Hematopoietic multipotent progenitor cell treated with erythropoietin and hydrocortisone succinate and interleukin-3 and kit ligand, for 17 days (in vitro differentiated cells): ENCODE data around the gene CHMP6.
A peak's percentile ranks its signal among the peaks of the same experiment; 100 is the strongest.

Experiments
- DNase-seq: peaks from one replicate; pipeline ENCODE4 v3.0.0-alpha.2; 2015; ENCODE audit warnings: low spot score

The CHMP6 gene

DNA sequence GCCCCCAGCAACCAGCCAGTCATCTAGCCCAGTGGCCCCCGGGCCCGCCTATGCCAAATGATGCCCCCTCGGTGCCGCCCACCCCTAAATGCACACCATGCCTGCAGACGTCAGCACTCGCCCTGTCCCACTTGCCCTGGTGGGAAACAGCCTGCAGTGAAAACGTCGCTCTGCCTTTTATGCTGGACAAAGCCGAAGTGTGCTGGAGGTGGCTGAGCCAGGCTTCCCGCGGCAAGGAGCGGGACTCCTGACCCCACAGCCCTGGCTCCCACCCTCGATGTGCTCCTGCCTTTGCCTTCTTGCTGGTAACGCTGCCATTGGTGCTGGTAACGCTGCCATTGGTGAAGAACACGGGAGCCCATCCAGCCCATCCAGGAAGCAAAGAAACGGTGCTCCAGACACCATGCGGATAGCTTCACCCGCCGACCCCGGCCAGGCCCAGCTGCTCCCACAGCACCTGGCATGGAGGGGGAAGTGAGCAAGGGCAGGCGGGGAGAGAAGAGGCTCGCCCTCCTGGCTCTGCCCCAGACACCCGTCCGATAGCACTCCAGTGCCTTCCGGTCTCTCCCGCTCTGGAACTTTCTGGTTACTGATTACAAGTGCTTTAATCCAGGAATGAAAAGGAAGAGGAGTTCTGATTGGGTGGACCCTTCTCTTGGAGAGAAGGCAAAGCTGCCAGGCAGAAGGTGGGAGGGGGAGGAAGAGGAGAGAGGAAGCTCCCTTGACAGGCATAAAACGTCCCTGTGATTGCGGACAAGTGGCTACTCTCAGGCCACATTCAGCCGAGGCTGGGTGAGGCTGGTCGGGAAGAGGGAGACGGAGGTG, 39.3 kb downstream of the CHMP6 start:
- no peak for DNase-seq

DNA sequence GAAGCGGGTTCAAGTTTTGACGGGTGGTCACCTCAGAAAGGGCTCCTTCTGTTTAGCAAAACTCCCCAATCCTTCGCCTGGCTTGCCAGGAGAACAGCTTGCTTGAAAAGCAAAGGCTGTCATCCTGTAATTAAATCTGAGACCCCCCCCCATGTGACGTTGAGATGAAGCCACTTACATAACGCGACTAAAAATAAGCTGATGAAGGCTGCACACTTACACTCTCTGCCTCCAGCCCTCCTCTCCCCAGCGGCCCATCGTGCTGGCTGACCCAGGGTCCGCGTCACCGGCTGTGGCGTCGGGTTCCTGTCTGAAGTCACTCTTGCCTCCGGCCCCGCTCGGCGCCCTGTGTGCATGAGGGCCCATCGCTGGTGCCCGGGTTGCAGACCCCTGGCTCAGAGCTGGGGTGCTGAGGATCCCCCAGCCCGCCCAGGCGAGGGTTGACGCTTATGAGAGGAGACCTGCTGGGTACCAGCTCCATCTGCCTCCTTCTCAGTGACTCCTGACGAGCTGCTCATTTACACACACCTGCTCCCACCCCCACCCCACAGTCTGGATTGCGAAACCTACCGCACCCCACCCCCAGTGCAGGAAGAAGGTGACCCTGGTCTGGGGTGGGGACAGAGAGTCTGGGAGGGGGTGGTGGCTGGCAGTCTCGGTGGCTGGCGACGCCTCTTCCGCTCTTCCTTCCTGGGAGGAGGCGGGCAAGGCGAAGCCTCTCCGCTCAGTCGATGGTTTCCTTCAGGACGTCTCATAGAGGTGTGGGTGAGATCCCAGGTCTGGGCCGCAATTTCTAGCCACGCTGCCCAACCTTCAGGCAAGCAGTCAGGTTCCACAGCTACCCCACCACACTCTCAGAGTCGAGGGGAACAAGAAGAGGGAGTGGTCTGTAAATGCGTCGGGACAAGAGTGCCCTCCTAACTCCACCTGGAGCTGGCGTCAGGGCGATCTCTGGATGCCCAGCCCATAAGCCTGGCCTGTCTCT, 40.2 kb downstream of the CHMP6 start:
- no peak for DNase-seq

DNA sequence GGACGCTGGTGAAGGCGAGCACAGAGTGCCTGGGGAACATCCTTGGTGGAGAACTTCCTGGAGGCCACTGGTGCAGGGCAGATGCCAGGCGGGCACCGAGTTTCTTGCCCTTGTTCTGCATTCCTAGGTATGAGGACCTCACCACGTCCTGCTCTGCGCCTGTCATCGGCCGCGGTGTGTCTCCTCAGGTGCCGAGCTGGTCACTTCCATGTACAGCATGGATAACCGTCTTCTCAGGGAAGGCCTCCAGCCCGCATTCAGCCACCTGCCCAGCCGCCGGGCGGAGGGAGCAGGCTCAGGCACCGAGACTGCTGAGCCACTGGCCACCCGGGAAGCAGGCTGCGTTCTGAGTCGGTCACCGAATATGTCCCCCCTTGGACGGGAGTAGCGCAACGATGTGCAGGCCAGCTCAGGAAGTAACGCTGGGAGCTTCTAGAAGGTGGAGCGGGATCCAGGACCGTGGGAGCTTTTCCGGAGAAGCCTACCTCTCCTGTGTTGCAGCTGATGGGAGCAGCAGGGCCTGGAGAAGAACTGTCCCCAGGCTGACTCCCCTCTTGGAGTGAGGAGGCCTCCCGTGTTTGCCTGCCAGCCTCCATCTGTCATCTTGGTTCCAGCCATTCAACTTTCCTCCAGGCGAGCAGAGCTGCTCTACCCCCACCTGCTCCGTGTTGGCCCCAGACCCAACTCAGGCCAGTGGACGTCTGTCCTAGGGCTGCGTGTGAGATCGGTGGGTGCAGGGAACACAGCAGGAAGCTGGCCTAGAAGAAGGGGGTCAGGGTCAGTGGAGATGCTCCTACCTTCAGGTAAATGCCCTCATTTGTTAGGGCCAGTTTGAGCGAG, 41.2 kb downstream of the CHMP6 start:
- no peak for DNase-seq

DNA sequence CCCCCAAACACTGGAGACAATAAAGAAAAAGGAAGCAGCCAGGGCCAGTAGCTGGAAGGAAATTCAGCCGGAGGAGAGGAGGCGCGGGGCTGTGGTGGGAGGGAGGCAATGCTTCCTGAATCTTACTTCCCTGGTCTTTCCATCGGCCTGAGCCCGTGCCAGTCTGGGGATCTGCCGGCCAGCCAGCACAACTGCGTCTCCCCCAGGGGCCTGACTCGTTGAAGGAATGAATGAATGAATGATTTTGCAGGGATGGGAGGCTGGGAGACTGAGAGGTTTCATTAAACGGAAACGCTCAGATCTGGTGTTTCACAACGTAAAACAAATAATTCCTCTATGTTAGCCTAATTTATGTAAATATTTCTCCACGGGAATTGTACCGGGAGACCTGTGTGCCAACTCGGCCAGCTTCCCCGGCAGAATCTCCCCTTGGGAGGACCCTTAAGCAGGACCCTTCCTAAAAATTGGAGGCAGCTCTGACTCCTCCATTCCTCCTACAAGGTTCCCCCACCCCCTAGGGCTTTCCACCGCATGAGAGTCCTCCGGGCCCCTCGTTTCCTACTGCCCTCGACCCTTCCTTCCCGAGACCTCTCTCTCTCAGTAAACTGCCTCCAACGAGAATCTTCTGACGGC, 42.0 kb downstream of the CHMP6 start:
- DNase-seq, result no peak

DNA sequence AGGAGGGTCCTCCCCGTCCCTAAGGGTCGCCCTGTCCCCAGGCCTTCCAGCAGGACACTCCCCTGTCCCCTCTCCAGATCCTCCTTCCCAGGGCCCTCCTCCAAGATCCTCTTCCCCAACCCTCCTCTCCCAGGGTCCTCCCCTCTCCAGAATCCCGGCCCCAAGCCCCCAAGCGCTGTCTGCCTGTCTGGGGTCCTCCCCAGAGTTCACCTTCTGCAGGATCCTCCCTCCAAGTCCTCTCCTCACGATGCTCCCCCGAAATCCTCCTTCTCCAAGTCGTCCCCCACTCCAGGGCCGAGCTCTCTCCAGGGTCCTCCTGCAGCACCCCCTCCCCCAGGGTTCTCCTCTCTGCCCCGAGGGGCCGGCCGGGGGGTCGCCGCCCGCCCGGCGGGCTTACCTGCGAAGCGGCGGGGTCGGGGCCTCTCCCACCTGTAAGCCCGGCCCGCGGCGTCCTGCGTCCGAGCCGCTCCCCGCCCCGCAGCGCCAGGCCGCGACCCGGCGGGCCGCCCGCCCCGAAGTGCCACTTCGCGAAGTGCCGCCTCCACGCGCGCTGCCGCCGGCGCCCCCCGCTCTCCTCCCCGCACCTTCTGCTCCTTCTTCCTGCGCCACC, 42.6 kb downstream of the CHMP6 start:
- no peak for DNase-seq

DNA sequence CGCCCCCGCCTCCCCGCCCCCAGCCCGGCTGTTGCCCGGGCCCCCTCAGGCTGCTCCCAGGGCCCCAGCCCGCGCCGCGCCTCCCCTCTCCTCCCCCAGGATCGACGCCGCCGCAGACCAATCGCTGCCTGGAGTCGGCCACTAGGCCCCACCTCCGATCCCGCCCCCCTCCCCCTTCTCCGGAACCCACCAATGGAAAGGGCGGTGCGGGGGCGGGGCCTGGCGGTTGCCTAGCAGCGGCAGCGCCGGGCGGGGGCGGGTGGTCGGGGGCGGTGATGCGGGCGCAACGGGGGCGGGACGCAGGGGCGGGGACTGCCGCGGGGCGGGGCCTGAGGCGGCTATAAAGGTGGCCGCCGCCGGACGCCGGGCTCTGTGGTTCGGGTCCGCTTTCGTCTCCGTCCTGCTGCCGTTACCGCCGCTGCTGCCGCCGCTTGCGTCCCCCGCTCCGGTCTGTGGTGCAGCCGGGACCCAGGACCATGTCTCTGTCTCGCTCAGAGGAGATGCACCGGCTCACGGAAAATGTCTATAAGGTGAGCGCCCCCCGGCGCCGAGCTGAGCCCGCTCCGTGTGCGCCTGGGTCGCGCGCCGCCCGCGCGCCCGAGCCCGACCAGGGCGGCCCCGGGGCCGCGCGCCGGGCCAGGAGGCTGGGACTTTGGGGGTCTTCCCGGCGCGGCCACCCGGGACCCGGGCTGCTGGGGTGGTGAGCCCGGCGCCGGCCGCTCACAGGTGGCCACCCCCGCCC, 43.3 kb downstream of the CHMP6 start, which contains the start of gene BAIAP2:
Gene BAIAP2 (plus strand): TSS at position 373 of the 742 bp plus-strand sequence. CDS start 104 bp downstream, at position 477.
- peak; percentile 55 for DNase-seq

DNA sequence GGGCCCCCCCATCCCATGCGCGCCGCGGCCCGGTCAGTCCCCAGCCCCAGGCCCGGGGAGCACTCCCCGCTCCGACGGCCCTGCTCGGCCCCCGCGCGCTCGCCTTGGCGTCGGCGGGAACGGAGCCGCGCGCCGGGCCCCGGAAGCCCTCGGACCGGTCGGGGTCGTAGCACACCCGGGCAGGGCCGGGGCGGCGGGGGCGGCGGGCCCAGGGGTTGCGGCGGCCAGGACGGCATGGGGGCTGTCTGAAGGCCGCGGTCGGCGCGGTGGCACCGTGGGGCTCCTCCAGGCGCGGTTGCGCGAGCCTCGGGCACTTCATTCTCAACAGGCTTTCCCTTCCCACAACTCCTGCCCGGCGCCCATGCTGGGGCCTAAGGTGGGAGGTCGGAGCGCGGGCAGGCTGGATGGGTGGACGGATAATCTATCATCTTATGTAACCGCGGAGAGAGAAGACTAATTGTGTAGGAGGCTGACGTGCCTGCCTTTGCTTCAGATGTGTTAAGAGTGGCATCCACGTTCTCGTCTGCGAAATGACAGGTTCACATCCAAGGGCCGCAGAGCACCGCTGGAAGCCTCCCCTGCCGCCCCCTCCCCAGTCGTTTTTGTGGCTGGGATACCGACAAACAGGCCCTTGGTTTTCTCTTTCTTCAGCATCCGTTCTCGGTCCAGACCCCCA, 44.0 kb downstream of the CHMP6 start:
- DNase-seq, result no peak

DNA sequence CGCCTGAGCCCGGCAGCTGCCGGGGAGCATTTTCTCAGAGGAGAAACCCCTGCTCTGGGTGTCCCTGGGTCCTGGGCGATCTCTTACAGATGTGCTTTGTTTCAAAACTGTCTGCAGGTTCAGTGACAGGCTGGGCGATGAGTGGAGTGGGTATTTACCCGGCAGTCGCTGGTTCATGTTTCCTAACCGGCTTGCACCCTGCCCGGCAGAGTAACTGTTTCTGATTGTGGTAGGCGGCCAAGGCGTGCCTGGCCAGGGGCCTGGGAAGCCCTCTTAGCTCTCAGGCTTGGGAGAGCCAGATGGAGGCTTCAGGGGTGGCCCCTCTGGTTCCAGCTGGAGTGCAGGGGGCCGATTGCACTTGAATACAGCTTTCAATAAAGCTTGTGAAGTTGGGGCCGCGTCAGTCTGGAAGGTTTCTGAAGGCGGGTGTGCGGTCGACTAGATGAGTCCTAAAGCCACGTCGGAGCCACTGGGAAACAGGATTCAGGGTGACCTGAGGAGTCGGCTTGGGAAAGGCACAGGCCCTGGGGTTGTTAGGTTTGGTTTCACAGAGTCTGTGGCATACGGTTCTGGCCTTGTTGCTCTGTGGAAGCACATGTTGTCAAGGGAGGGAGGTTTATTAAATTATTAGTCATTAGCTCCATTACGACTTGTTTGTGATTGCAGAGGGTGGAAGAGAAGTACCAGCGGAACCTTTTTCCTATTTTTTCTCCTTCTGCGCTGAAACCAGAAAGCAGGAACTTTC, 44.7 kb downstream of the CHMP6 start:
- no peak for DNase-seq

DNA sequence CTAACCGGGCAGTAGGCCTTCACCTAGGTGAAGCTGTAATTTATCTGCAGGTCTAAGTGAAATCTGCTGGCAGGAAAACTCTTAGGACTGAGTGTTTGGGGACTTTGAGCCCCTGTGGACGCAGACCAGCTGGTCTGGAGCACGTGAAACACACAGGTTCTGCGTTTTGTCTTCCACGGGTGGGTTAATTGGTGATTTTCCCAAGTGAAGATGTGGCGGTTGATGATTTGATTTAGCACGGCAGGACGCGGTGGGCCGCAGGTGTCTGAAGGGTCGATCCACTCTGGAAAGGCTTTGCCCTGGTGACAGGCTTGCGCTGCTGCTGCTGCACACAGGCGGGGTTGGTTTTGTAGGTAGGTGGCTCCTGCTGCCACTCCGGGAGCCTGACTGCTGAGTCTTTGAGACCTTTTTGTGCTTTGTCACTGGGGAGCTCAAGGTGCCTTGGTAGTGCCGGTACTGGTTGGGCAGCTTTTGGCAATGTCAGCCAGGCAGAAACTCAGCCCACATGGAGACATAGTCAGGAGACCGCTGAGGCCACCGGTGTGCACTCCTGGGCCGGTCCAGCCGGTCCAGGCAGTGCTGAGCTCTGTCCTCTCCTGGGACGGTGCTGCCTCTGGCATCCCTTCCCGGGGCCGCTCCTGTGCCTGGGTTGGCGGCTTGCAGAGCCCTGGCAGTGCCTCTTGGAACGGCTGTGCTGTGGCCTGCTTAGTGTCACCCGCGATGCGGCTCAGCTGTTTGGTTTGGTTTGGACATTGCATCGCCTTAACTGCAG, 45.6 kb downstream of the CHMP6 start:
- no peak for DNase-seq

DNA sequence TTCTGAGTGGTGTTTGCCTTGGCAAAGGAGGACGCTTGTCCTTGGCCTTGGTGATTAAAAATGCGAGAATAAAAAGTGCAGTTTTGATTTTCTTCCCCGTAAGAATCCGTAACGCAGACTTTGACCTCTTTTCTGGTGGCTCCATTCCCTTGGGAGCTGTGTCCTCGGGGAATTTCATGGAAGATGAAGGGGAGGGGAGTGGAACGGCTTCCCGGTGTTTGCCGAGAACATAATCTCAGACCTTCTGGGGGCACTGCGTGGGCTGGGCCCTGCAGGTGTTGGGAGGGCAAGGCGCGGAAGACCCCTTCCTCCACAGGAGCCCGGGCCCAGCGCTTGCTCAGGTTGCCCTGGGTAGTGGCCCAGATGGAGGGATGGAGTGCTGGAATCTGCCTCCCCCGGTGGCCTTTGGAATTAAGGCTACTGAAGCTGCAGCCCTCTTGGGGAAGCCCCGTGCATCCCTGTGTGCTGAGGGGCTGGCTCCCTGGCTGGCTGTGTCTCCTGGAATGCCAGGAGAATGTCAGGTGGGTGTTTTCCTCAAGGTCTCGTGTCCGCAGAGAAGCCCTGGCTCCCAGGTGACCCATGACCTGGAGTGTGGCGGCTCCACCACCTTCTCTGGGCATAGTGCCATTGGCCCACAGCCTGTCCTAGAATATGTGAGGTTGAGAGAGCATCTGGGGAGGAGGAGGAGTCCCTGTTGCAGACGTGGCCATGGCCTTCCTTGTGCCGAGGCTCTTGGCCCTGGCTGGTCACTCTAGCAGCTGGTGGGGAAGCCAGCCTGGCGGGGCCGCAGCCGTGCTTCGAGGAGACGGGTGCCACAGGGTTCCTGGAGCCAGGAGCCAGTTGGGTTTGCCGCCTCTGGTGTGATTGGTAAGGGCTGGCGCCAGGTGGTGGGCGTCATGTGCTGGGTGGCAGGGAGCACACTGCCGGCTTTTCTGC, 46.4 kb downstream of the CHMP6 start:
- DNase-seq, result no peak

DNA sequence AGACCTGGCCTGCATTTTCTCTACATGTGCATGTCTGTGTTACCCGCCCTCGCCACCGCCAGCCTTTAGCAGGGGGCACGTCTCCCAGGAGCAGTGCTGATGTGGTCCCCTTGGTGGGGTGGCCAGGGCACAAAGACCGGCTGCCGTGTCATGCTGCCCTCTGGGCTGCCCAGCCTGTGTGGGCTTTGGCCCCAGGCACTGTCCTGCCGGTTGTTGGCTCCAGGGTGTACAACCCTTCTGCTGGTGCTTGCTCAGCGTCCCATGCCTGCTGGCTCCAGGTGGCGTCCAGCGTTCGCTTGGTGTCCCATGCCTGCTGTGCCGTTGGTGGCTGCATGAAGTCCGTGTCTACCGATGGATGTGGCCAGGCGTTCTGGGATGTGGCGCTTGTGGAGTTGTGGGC, 47.5 kb downstream of the CHMP6 start:
- DNase-seq, result no peak

DNA sequence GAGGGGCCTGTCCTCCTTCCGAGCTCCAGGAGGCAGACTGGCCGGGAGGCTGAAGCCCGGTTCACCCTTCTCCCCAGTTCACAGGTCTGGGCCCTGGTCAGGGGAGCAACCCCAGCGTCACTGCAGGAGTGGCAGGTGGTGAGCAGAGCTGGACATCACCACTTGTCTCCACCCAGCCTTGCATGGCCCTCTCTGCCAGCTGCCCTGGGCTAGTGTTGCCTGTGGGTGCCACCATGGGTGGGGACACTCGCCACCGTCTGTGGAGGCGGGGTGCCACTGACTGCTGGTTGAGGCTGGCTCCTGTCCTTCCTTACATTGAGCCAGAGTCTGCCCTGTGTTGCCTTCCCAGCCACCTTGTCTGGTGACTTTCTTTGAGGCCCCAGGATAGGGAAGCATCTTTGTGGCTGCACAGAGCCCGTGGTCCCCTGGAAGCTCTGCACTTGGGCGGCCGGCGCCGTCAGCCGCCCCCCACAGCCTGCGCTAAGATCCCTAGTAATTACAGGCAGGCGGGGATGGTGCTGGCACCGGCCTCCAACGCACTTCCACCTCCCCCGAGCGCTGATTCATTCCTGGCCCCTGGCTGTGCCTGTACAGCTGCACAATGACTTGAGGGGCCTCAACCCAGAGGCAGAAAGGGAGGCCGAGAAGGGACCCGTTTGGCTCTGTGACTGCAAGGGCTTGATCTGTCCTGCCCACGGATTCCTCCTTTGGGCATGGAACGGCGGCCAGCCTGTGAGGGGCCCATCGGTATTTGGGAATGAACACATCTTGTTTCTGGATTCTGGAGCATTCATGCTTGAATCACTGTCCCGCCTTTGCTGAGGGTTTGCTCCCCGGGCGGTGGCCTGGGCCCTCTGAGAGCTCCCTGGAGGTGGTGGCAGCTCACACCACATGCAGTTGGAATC, 48.5 kb downstream of the CHMP6 start:
- no peak for DNase-seq

DNA sequence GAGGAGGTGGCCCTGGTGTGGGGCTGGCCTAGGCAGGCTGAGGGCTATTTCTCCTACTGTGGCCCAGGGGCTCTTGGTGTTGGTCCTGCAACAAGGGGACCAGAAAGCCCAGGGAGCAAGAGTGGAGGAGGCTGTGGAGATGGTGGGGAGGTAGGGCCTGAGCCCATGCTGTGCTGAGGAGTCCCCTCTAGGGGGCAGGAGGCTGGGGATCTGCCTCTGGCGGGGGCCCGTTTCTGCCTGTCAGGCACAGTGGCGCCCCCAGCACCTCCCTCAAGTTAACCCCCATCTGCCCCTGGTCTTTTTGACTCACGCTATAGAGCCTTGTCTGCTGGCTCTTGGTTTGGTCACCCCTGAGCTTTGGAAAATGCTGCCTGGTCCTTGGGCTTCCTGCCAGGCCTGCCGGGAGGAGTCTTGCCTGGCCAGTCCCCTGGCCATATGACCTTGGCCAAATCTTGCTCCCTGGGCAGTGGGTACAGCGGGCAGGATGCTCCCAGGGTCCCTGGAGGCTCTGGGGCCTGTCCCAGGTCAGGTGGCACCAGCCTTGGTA, 49.2 kb downstream of the CHMP6 start:
- no peak for DNase-seq

DNA sequence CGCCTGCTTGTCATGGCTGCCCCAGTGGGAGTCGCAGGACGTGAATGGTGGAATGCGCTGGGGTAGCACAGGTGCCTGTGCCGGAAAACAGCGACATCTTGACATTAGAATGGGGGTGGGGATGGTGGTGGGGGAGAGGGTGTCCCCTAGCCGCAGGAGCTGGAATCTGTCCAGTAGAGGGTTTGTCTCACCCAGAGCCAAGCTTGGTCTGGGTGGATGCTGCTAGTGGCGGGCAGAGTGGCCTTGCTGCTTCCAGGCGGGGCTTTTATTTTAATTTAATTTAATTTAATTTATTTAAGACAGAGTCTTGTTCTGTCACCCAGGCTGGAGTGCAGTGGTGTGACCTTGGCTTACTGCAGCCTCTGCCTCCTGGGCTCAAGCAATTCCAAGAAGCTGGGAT, 51.0 kb downstream of the CHMP6 start:
- no peak for DNase-seq

DNA sequence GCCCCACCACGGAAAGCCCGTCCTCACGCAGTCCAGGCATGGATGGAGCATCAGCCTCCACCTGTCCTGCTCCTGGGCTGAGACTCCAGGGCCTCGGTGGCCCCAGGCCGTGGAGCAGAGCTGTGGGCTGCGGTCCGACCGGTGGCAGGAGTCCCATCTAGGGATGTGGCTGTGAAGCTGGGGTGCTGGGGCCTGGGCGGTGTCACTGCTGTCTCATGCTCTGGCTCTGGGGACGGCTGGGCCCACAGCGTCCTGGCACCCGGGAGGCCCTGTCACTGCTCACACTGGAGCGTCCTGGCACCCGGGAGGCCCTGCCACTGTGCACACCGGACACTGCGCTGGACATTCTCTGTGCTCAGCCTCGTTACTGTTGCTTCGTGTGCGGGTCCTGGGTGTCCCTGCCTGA, 51.7 kb downstream of the CHMP6 start:
- DNase-seq, result no peak
